Measurements from ENCODE around the gene RAB3GAP1.

The RAB3GAP1 gene

DNA sequence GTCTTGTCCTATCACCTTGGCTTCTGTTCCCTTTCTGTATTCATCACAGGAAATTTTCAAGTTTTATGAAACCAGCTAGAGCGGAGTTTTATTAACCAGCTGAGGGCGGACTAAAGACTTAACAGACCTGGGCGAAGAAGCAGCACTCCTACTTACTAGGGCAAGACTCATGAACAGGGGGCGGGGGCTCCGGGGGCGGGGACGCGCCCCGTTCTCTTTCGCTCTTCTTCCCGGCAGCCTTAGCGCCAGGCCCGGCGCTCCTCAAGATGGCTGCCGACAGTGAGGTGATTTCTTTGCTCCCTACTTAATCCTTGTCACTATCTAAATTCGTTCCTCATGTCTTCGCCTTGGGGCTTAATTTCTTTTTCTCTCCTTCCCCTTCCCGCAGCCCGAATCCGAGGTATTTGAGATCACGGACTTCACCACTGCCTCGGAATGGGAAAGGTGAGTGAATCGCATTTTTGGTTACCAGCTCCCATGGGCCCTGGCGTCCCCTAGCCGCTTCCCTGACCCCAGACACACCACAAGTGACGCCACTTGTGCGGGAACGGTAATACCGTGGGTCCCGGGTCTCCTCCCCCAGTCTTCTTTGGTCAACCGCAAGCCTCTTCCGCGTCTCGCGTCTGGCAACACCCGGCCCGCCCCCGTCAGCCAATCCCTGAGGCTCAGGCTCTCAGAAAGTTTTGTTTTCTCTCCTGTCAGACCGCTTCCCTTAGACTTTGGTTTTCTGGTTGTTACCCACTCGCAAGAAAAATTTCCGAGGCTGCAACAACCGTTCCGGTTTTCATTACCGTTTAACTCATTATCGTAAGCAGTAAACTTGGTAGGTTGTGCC is at the start of gene RAB3GAP1:
Gene RAB3GAP1, plus strand, starts transcription at position 251 of the 835 bp plus-strand sequence. Its CDS starts 16 bp downstream, at position 267.
- Mint-ChIP-seq H3K4me3 (peak within 1 kb of the TSS; percentile 96), H3K36me3 (ENCODE audit: low read depth) (peaks cover 32% of the 10 kb centered on the region), H3K27ac (peak within 1 kb of the TSS; percentile 100), H3K27me3 (no peaks in the 10 kb centered on the region), H3K4me1 (ENCODE audit: low read depth) (peaks cover 28% of the 10 kb centered on the region), H3K9me3 (no peaks in the 10 kb centered on the region)
- intact Hi-C loops (cut with micrococcal nuclease), result loop anchor here (1.0 to 10.0 kb wide), 5 partner anchors 65 to 689 kb away; partner anchors contain the start of genes CCNT2, R3HDM1, UBXN4 and ZRANB3

- intact Hi-C loops (cut with micrococcal nuclease), result loop anchor here (10.0 kb wide), 2 partner anchors 472 to 602 kb away; no protein-coding TSS in a partner anchor
- Mint-ChIP-seq H3K9me3 (no peaks in the 10 kb centered on the region), H3K4me3 (no peak overlapping the region), H3K4me1 (ENCODE audit: low read depth) (peaks cover 5% of the 10 kb centered on the region), H3K36me3 (ENCODE audit: low read depth) (no peaks in the 10 kb centered on the region), H3K27me3 (peaks cover 13% of the 10 kb centered on the region), H3K27ac (no peak overlapping the region)
Observed at GRCh38 chr2:135002836-135003235, 49.3 kb upstream of the RAB3GAP1 start.

- H3K4me3 Mint-ChIP-seq, result no peak overlapping the region
- H3K9me3 Mint-ChIP-seq, result no peaks in the 10 kb centered on the region
- no peaks in the 10 kb centered on the region for H3K36me3 Mint-ChIP-seq (ENCODE audit: low read depth)
- intact Hi-C loops (cut with micrococcal nuclease), result loop anchor here (2.0 to 10.0 kb wide), 3 partner anchors 471 to 707 kb away; no protein-coding TSS in a partner anchor
- H3K4me1 Mint-ChIP-seq (ENCODE audit: low read depth), result peaks cover 5% of the 10 kb centered on the region
- H3K27me3 Mint-ChIP-seq, result peaks cover 13% of the 10 kb centered on the region
- H3K27ac Mint-ChIP-seq, result no peak overlapping the region
Observed at GRCh38 chr2:135004005-135004746, 47.9 kb upstream of the RAB3GAP1 start.

- H3K4me3 Mint-ChIP-seq, result no peak overlapping the region
- H3K9me3 Mint-ChIP-seq, result no peaks in the 10 kb centered on the region
- peaks cover 14% of the 10 kb centered on the region for H3K27me3 Mint-ChIP-seq
- no peaks in the 10 kb centered on the region for H3K36me3 Mint-ChIP-seq (ENCODE audit: low read depth)
- H3K27ac Mint-ChIP-seq, result no peak overlapping the region
- H3K4me1 Mint-ChIP-seq (ENCODE audit: low read depth), result peaks cover 5% of the 10 kb centered on the region
- intact Hi-C loops (cut with micrococcal nuclease), result loop anchor here (2.0 to 10.0 kb wide), 4 partner anchors 37 to 705 kb away; no protein-coding TSS in a partner anchor
Observed at GRCh38 chr2:135005753-135006152, 46.3 kb upstream of the RAB3GAP1 start.

DNA sequence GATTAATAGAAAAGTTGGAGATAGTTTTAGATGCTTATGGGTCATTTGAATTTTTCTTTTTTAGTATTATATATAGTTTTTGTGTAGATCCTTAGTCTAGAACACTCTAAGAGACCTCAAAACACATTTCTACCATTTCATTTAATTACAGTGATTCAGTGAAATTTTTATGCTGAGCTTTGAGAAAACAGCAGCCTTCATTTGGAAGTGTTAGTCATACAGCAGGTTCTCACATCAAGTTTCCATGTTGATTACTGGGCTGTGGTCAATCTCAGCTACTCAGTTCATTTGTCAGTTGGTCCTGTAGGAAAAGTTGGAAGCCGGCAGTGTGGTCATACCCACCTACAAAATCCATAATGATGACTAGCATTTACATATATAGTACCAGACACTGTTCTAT is 42.8 kb upstream of the RAB3GAP1 start:
- Mint-ChIP-seq H3K36me3 (ENCODE audit: low read depth) (no peaks in the 10 kb centered on the region), H3K4me3 (no peak overlapping the region), H3K27ac (no peak overlapping the region), H3K9me3 (no peaks in the 10 kb centered on the region), H3K27me3 (peaks cover 13% of the 10 kb centered on the region), H3K4me1 (ENCODE audit: low read depth) (peaks cover 2% of the 10 kb centered on the region)
- intact Hi-C loops (cut with micrococcal nuclease), result loop anchor here (5.0 to 10.0 kb wide), 3 partner anchors 33 to 595 kb away; no protein-coding TSS in a partner anchor

- no peaks in the 10 kb centered on the region for H3K36me3 Mint-ChIP-seq (ENCODE audit: low read depth)
- H3K9me3 Mint-ChIP-seq, result no peaks in the 10 kb centered on the region
- H3K27me3 Mint-ChIP-seq, result peaks cover 5% of the 10 kb centered on the region
- H3K4me3 Mint-ChIP-seq, result no peak overlapping the region
- intact Hi-C loops (cut with micrococcal nuclease), result no loop called here
- H3K4me1 Mint-ChIP-seq (ENCODE audit: low read depth), result no peaks in the 10 kb centered on the region
- no peak overlapping the region for H3K27ac Mint-ChIP-seq
Observed at GRCh38 chr2:135010200-135010942, 41.7 kb upstream of the RAB3GAP1 start.

DNA sequence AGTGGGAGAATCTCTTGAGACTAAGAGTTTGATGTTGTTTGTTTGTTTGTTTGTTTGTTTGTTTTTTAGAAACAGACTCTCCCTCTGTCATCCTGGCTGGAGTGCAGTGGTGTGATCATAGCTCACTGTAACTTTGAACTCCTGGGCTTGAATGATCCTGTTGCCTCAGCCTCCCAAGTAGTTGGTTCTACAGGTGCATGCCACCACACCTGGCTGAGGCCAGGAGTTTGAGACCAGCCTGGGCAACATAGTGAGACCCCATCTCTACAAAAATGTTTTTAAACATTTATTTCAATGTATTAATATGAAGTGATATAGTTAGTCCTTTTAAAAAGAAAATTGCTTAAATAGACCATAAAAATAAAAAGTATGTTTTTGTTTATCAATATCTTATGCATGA is 40.5 kb upstream of the RAB3GAP1 start:
- Mint-ChIP-seq H3K9me3 (no peaks in the 10 kb centered on the region), H3K27ac (no peak overlapping the region), H3K27me3 (peaks cover 2% of the 10 kb centered on the region), H3K4me3 (no peak overlapping the region), H3K36me3 (ENCODE audit: low read depth) (no peaks in the 10 kb centered on the region), H3K4me1 (ENCODE audit: low read depth) (no peaks in the 10 kb centered on the region)
- intact Hi-C loops (cut with micrococcal nuclease), result no loop called here

DNA sequence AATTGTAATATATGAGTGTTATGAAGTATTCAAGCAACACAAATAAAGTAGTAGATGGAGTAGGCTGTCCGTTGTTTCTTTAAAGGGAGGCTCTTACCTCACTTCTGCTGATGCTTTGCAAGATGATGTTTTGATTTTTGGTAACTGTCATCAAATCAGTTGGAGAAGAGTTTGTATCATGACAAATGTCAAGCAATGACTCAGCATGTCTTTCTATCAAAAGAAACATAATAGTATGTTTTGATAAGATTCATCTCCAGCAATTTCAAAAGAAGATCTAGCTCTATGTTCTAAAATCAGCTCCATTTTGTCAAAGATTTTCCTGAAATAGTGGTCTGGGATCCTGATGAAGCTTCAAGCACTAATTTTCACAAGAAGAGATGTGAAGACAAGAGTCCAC is 30.5 kb upstream of the RAB3GAP1 start:
- Mint-ChIP-seq H3K36me3 (ENCODE audit: low read depth) (no peaks in the 10 kb centered on the region), H3K27me3 (peaks cover 1% of the 10 kb centered on the region), H3K9me3 (no peaks in the 10 kb centered on the region), H3K4me1 (ENCODE audit: low read depth) (no peaks in the 10 kb centered on the region), H3K27ac (no peak overlapping the region), H3K4me3 (no peak overlapping the region)
- intact Hi-C loops (cut with micrococcal nuclease), result no loop called here

- H3K27me3 Mint-ChIP-seq, result peaks cover 4% of the 10 kb centered on the region
- H3K27ac Mint-ChIP-seq, result no peak overlapping the region
Observed at GRCh38 chr2:135022952-135023880, 28.9 kb upstream of the RAB3GAP1 start.

DNA sequence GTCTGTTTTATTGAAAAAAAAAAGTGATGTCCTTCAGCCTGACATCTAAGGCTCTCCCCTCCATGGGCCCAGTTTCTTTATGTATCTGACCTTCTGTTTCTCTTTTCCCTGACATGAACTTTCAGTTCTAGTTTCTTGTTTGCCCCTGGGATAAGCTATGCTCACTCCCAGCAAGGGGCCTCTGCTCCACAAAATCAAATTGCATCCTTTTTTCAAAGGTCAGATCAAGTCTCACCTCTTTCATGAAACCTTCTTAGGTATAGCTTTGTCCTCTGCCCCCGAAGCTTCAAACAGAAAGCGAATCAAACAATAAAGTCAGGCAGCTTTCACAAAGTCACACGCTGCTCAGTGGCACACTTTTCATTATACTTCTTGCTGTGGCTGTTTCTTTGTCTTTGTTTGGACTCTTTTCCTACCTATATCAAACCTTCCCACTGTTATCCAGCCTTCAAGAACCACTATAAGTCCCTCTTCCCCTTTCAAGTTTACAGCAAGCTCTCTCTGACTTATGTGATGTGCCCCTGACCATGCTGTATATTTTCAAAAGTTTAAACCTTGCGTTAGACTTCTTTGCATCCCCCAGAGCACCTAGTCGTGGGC is 28.1 kb upstream of the RAB3GAP1 start:
- H3K27ac Mint-ChIP-seq, result no peak overlapping the region
- H3K4me1 Mint-ChIP-seq (ENCODE audit: low read depth), result no peaks in the 10 kb centered on the region
- no peak overlapping the region for H3K4me3 Mint-ChIP-seq
- H3K9me3 Mint-ChIP-seq, result no peaks in the 10 kb centered on the region
- peaks cover 4% of the 10 kb centered on the region for H3K27me3 Mint-ChIP-seq
- intact Hi-C loops (cut with micrococcal nuclease), result no loop called here
- H3K36me3 Mint-ChIP-seq (ENCODE audit: low read depth), result no peaks in the 10 kb centered on the region

More at GRCh38 chr2:135022952-135023880, 28.9 kb upstream of the RAB3GAP1 start:
- no peaks in the 10 kb centered on the region for H3K4me1 Mint-ChIP-seq (ENCODE audit: low read depth)
- H3K36me3 Mint-ChIP-seq (ENCODE audit: low read depth), result no peaks in the 10 kb centered on the region
- no peak overlapping the region for H3K4me3 Mint-ChIP-seq
- H3K9me3 Mint-ChIP-seq, result no peaks in the 10 kb centered on the region
- intact Hi-C loops (cut with micrococcal nuclease), result no loop called here

- intact Hi-C loops (cut with micrococcal nuclease), result no loop called here
- Mint-ChIP-seq H3K4me1 (ENCODE audit: low read depth) (no peaks in the 10 kb centered on the region), H3K36me3 (ENCODE audit: low read depth) (no peaks in the 10 kb centered on the region), H3K27me3 (peaks cover 3% of the 10 kb centered on the region), H3K9me3 (no peaks in the 10 kb centered on the region), H3K4me3 (no peak overlapping the region), H3K27ac (no peak overlapping the region)
Observed at GRCh38 chr2:135029481-135030134, 22.5 kb upstream of the RAB3GAP1 start.

GRCh38 chr2:135030826-135031225 is 21.3 kb upstream of the RAB3GAP1 start:
- intact Hi-C loops (cut with micrococcal nuclease), result no loop called here
- Mint-ChIP-seq H3K4me1 (ENCODE audit: low read depth) (no peaks in the 10 kb centered on the region), H3K27ac (no peak overlapping the region), H3K4me3 (no peak overlapping the region), H3K27me3 (peaks cover 4% of the 10 kb centered on the region), H3K36me3 (ENCODE audit: low read depth) (no peaks in the 10 kb centered on the region), H3K9me3 (no peaks in the 10 kb centered on the region)

All from dendritic cell treated with granulocyte-macrophage colony-stimulating factor and Interleukin-4, amounts not matched to agents 40 ng/mL and 50 ng/mL, for 4 days (primary cell).